M059J (cell line): ENCODE data around the gene ARPP21. TPM values are rescaled to one million over a fixed set of nuclear protein-coding genes. Genes with fewer than 3 reads are reported as not detected.

Experiments used
- DNase-seq: peaks from one replicate; pipeline ENCODE4 v3.0.0-alpha.2; 2012; ENCODE audit warnings: low read depth
- total RNA-seq: library from RNA; depleted of rRNA; stranded (reverse); fragments of >200 nt; shearing (Covaris generic); gene quantifications from 2 replicates; pipeline ENCODE4 v1.2.3, GENCODE V29; 2014

ARPP21 gene
- total RNA-seq, 1 experiment from 2014 or later, result not detected

DNA sequence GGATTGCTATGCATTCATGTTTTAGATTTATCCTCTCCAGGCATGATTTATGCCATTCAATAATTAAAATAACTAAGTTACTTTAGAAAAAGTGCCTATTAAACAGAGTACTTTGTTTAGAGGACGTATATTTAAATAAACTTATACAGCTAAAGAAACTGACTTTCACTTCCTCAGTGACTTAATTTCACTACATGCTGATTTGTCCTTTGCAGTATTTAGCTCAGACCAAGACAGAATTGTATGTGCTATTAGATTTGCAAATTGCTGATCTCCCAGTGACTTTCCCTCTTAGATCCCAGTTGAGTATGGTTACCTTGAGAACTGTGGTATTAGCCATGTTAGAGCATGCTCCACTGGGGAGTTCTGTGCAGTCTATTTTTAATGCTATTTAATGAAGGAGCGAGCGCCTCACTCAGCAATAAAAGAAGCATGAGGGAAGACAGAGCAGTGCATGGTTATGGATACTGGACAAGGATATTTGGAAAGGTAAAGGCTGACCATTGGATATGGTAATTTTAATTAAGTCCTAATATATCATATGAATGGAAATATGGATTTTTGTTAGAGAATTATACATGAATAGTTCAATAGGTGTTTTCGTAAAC is 2.7 kb downstream of the ARPP21 start:
- no peak for DNase-seq

DNA sequence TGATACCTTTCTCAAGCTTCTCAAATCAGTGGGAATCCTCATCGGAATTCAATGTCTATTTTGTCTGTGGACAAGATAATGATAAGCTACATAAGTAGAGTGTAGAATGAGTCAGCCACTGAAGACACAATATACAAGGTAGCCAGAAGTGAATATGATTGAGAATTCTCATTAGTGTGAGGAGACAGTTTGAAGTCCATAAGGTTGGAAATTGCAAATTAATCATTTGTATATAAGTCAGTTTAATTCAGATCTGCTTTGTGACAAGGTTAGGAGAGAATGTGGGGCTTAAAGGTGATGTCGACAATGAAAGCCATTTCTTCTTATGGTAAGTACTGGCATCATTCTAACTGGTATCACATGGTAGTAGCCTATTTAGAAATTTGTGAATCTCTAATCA is 4.2 kb downstream of the ARPP21 start:
- no peak for DNase-seq

DNA sequence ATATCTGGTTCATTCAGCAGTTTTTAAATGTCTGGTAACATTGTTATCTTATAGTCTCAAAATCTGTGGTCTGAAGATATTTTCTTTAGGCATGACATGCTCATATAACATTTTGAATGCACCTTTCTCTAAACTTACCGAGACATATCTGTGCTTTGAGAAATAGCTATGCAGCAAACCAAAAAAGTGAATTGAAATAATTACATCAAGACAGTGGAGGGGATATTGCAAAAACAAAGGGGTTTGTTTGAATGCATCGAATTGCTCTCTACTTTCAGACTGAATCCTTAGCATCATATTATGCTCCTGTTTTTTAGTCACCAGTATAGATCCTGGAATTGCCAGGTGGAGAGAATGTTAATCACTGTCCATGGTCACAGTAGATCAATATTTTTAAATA is 5.1 kb downstream of the ARPP21 start:
- DNase-seq, result no peak

DNA sequence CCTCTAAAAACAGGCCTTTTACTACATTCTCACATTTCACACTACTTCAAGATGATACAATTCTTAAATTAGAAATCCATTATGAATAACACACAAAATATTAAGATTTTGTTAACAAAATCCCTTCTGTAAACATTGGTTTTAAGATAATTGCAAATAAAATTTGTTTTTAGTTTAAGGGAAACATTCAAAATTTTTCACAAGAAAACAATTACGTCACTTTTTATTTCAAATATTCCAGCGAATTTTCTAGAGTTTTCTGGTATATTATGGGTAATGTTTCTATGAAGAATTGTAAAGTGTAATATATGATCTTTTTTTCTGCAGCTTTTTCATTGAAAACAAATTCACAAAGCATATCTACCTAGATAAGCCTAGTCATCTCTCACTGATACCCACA is 5.9 kb downstream of the ARPP21 start:
- no peak for DNase-seq

DNA sequence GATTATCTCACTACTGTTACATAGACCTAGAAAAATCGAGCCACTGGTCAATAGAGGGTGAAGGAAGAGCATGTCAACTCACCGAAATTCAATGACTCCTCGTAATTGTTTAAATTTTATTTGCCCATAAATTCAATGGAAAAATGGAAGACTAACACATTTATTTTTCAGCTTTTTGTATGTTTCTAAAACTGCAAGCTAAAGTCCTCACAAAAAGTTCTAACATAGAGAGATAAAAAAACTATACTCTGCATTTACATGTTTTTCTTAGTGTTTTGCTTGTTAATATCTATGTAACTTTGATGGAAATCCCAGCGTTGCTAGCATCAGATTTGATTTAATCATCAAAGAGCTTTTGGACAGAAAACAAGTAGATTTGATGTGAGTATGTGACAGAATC is 6.8 kb downstream of the ARPP21 start:
- DNase-seq, result no peak

DNA sequence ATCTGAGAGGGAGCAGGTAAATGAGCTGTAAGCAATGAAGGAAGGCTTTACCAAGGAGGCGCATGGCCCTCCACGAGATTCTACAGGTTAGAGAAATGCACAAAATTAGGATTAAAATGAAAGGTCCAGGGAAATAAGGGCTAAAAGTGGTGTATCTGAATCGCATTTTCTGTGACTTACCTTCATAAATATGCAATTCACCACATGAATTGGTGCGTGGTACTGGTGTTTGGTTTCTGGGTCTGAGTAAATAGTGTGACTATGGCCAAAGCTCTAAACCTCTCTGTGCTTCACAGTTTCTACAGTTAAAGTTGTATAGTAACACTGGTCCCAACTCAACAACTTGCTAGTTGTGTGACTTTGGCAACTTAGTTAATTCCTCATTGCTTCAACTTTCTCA is 8.1 kb downstream of the ARPP21 start:
- DNase-seq, result no peak

DNA sequence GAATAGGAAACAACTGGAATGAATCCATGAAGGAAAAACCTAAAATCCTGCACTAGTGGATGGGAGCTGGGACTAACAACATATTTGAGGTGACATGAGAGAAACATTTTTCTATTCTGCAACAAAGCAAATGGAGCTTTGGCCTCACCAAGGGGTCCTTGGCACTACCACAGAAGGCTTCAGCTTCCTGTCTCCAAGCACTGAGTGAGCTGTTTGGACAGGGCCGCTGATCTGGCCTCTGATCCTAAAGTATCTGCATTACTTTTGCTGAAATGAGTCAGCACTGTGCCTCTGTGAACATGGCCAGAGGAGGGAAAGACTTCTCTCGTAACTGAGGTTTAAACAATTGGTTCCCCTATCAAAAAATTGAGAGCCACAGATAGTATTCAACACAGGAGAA is 9.0 kb downstream of the ARPP21 start:
- no peak for DNase-seq

DNA sequence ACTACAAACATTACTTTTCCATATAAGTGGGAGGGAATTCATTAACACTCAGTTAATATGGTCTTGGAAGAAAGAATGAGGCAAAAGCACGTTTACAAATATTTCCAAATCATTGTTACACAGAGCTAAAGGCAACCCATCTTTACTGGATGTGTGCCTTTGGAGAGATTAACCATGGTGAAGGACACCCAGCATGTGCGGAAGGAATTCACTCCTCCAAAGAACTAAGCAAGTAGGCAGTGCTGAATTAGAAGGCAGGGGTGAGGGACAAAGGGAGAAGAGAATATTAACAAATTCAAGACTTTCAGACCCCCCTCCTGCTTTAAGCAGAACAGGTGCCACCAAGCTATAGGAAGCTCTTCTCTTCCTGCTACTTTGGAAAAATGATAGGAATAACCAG is 10.1 kb downstream of the ARPP21 start:
- DNase-seq, result no peak

DNA sequence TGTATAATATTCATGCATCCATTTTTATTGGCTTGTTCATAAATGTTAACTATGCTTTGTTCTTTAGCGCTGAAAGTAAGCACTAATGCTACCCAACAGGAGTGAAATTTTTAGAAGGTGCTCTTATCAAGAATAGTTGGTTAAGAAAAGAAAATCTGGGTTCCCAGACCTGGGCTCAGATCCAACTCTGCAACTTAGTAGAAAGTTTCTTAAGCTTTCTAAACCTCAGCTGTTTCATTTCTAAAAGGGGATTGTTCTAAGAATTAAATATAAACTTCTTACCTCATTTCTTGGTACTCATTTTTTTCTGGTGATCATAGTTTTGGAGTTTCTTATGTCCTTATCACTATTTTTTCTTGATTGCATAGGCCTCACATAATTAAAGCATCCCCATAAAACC is 12.1 kb downstream of the ARPP21 start:
- no peak for DNase-seq

DNA sequence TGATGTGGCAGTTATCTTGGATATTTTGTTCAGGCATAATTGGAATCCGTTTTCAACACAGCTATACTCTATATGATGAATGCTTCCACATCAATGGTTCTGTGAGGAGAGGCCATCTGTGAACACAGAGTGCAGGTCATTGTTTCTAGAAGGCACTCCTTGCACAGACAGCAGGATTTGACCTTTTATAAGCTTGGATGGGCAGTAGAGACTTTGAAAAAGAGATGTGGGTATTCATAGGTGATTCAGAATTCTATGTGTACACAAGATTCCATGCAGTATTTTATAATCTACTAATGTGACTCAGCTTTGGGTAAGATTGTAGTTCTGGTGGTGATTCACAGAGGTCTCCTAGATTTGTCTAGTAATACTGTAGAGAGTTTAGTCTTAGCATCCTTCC is 12.5 kb downstream of the ARPP21 start:
- DNase-seq, result no peak

DNA sequence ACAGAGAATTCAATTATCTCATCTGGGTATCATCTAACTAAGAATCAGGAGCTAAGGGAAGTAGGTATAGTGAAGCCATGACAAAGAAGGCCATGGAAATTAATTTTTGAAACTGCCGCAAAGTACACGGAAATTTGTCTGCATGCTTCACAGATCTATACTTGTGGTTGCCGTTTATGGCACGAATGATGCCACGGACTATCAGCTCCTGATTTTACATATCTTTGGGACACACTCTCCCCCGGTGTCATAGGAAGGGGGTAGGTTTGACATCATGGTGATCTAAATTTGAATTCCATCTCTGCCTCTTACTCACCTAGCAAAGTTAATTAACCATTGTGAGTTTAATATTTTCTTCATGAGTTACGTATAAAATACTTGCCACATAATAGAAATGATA is 14.0 kb downstream of the ARPP21 start:
- DNase-seq, result no peak

DNA sequence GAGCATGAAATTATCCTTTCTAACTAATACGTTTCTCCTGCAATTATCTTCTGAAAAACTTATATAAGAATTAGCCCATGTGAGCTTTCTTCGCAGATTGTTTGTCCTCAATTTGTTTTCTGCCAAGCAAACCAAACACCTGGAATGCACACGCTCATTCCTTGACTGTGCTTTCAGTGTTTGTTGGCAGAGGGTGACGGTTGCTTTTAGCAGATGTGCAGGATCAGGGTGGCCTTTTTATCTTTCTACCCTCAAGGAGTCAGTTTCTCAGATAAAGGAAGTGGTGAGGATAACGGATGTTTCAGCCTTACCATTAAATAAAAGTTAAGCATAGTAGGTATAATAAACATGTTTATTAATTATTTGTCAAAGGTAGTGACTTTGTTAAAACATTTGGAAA is 15.2 kb downstream of the ARPP21 start:
- no peak for DNase-seq

DNA sequence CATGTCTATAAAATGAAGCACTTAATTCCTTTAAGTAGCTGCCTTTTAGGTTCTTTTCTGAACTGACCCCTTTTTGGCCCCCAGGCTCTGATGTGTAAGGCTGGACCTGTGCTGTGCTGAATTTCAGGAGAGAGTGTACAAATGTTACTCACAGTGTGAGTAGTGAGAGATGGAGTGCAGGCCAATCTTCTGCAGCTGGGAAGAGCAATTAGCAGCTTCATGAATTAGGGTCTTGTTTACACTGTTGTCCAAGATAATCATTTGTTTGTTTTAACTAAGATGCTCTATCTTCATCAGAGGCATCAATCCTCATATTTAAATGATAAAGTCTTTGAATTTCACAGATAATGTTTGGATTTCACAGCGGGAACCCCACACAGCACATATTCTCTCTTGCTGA is 19.4 kb downstream of the ARPP21 start:
- DNase-seq, result no peak

DNA sequence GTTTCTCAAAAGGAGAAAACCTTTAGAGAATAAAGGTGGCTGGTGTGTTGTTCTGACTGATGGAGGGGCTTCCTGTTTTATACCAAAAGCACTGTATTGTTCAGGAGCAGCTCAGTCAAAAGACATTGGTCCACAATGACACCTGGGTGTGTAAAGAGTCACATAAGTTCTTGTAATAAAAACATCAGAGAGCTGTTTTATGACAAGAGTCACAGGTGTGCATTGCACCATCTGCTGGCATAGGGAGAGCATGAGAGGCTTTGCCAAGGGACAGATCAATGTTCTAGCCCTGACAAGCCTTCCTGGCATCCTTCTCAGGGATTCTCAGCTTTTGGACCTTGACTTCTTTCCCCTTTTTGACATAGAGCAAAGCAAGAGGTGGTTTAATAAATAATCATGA is 20.4 kb downstream of the ARPP21 start:
- DNase-seq, result no peak

DNA sequence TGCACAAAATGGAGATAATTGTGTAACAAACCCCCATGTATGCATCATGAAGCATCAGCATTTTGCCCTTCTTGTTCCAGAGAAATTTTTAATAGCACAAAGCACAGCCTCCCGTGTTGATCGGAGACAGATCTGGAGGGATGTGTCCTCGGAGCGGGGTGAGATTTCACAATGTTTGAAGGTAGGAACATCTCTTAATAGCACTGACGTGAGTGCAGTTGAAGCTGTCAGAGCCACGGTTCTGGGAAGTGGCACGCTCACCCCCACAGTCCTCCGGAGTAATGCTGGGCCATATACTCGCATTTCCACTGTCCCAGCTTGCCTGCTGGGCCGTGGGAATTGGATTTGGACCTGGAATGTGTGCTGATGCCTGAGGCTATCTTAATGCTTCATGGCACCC is 24.1 kb downstream of the ARPP21 start:
- DNase-seq, result no peak

DNA sequence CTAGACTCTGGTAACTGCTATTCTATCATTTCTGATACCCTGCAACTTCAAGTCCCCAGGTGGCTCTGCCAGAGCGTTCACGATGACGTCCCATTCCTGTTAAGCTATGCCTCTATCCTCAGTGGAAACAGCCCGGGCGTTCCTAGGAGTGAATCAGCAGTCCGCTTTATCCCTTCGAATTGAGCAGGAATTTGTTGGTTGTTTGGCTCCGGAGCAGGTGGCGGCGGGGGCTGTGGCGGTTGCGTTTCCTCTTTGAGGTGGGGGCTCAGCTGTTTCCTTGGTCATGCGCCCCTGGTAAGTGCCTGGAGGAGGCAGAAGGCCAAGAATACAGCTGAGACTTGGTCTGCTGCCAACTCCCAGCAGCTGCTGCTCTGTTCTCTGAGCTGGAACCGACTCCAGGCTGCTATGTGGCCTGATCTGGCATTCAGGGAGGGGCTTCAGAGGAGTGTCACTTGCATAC is 25.2 kb downstream of the ARPP21 start:
- no peak for DNase-seq

DNA sequence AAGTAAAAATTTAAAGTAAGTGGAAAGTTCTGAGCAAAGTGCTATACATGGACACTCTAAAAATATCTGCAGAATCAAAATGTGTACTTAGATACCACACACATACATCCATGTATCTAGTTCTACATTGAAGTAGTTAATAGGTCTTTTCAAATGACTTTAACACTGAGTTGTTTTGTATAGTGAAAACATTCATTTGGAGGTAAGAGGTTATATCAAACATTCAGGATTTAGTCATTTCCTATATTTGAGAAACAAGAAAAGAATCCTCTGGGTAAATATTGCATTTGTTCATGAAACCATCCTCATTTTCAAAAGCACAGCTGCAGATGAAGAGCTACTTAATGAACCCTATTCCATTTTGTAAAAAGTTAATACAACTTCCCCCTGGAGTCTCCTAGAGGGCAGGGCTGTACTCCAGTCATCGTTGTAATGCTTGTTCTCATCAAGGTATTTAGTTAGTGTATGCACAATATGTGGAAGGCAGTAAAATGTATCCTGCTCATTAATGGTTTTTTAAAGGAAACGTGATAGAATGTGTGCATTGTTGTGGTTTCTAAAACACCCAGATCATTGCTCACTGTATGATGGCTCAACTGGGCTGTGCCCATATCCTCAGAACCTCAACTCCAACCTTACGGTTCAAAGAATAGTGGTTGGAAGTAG is 26.2 kb downstream of the ARPP21 start:
- no peak for DNase-seq

DNA sequence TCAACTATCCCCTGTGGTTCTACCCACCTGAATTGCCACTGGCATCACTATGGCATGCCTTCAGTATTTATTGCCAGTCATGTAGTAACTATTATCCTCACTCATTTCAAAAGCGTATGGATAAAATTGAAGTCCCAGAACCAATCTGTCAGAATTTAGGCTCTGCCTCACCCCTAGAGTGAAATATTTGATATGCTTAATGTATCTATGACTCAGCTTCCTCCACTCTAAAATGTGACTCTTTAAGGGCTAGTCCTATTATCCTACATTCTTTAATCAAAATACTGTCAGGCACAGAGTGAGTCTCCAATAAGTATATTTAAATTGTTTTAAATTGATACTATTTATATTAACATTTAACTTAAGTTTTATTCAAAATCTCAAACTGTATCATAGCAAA is 27.6 kb downstream of the ARPP21 start:
- DNase-seq, result no peak

DNA sequence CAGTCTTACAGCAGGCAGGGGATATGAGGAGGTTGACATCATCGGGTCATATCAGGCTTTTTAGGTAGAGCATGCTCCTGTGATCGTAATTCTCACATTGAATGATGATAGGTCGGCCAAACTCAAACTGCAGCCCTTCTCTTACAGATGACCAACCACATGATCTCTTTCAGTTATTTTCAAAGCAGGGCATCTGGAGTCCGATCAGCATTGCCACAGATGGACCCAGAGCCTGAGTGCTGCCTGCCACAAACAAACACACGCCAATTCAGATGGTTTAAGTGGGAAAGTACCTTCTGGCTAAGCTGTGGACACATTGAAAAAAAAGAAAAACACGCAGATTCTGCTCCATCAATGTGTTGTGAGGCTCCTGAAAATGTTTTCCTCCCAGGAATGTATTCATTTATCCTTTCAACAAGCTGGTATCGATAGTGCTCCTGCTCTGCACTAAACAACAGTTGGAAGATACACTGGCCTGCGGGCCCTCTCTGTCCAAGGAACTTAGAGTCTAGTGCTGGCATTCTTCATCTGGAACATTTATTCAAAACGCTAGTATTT is 31.2 kb downstream of the ARPP21 start:
- DNase-seq, result no peak

DNA sequence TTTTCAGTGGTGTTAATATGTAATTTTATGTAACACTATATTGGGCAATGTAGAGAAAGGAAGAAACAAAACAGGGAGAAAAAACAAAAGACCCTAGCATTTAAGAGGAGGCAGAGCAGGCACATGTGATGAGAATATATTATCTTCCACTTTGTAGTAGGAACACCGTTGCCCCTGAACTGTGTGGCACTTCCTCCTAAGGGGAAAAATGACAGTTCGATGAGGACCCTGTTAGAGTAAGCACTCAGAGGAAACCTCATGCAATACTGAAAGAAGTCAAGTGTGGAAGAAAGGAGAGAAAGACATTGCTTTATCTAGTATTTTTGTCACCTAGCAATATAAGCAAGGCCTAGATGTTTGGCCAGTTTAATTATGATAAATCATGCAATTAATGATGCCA is 32.2 kb downstream of the ARPP21 start:
- DNase-seq, result no peak

DNA sequence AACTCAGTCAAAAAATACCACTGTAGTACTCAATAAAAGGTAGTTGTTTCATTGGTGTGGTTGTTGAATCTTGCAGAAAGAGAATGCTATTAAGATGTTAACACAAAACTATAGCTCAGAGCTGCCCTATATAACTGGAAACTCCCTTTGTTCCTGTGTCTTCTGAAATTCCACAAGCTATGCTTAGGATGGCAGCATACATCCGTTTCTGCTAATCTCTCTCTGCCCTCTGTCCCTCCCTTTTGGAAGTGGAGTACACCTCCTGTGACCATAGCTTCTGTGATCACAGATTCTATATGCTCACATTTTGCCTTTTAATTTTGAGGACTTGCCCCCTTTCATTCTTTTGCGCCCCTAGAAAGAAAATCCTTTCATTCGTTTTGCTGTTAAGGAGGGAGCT is 33.7 kb downstream of the ARPP21 start:
- DNase-seq, result no peak

DNA sequence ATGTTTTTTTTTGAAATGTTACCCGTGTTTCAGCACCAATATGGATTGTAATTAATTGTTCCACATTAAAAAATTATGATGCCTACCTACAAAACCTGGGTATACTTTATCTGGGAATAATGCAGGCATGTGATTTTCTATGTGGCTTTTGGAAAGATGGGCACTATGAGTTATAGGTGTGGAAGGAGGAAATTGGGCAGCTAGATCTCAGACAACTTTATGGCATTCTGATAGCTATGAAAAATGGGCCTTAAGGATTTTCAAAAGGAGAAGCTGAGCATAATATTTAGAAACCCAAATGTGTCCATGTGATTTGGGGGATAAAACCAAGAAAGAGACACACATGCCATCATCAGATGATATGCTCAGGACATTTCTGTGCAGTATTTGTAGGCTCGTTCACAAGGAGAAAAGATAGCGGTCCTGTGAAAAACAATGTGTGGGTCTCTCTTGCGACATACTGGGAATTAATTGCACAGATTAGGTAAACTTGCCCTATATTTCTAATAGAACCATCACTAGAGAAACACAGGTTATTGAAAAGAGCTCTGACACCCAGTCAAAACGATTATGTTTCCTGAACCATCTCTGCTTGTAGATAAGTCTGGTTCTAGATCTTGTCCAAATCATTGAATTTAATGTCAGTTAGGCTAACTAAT is 35.3 kb downstream of the ARPP21 start:
- DNase-seq, result no peak

DNA sequence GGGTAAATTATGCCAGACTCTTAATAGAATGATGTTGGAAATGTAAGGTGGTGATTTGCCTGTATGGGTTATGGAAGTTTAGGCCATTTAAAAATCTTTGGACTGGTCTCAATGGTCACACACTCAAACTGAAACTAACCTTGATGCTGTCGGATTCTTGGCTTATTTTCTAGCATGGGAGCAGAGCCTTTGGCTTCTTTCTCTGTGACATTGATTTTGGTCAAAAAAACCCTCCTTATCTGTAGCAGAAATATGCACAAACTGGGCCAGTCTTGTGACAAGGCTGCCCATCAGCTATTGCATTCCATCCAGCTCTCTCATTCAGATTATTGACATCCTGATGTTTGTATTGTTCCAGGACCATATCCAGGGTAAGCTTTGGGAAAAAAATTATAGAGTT is 35.9 kb downstream of the ARPP21 start:
- DNase-seq, result no peak
